Measurements from ENCODE around the gene HLA-DRB1.

HLA-DRB1 gene

DNA sequence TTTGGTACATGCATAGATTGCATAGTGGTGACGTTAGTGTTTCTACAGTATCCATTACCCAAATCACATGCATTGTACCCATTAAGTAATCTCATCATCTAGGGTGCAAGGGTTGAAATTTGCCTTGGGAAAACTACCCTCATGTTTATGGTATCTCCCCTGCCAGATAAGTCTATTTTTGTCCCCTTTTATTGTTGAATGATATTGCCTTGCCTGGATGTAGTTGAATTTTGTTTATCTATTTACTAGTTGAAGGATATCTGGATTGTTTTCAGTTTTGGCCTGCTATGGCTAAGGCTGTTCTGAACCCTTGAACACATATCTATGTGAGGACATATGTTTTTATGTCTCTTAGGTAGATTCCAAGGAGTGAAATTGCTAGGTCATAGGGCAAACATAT, 13.4 kb downstream of the HLA-DRB1 start:
- ATAC-seq (ENCODE audit: insufficient read depth, low read depth) (no peak), DNase-seq (no peak)
- Histone ChIP-seq H3K4me3 (ENCODE audit: low read depth in 1 of 2, low read length in 2 of 2) (no peak overlapping the region), H3K36me3 (ENCODE audit: insufficient read depth, low read length) (no peaks in the 10 kb centered on the region), H3K79me2 (ENCODE audit: insufficient read depth, low read length) (no peaks in the 10 kb centered on the region), H3K27ac (ENCODE audit: low read length) (no peak overlapping the region), H4K20me1 (ENCODE audit: insufficient read depth, low read length) (no peaks in the 10 kb centered on the region), H3K9ac (ENCODE audit: low read depth, low read length) (no peak overlapping the region), H3K27me3 (ENCODE audit: insufficient read depth, low read length, poor library complexity) (peaks cover 5% of the 10 kb centered on the region), H3K4me2 (ENCODE audit: insufficient read depth, low read length) (no peak overlapping the region), H3K9me3 (ENCODE audit: insufficient read depth, low read length, severe bottlenecking) (no peaks in the 10 kb centered on the region), H2AFZ (ENCODE audit: low read depth, low read length) (no peak overlapping the region), H3K4me1 (ENCODE audit: insufficient read depth, low read length) (no peaks in the 10 kb centered on the region)
- no peak for TF ChIP-seq EZH2 (IDR thresholded peaks at IDR 0.05; ENCODE audit: borderline replicate concordance, low read depth, low read length, severe bottlenecking)
- TF ChIP-seq, protein P1, sequence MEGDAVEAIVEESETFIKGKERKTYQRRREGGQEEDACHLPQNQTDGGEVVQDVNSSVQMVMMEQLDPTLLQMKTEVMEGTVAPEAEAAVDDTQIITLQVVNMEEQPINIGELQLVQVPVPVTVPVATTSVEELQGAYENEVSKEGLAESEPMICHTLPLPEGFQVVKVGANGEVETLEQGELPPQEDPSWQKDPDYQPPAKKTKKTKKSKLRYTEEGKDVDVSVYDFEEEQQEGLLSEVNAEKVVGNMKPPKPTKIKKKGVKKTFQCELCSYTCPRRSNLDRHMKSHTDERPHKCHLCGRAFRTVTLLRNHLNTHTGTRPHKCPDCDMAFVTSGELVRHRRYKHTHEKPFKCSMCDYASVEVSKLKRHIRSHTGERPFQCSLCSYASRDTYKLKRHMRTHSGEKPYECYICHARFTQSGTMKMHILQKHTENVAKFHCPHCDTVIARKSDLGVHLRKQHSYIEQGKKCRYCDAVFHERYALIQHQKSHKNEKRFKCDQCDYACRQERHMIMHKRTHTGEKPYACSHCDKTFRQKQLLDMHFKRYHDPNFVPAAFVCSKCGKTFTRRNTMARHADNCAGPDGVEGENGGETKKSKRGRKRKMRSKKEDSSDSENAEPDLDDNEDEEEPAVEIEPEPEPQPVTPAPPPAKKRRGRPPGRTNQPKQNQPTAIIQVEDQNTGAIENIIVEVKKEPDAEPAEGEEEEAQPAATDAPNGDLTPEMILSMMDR (IDR thresholded peaks at IDR 0.05; ENCODE audit: borderline replicate concordance, extremely low read depth, low read length, poor library complexity, severe bottlenecking), result no peak

DNA sequence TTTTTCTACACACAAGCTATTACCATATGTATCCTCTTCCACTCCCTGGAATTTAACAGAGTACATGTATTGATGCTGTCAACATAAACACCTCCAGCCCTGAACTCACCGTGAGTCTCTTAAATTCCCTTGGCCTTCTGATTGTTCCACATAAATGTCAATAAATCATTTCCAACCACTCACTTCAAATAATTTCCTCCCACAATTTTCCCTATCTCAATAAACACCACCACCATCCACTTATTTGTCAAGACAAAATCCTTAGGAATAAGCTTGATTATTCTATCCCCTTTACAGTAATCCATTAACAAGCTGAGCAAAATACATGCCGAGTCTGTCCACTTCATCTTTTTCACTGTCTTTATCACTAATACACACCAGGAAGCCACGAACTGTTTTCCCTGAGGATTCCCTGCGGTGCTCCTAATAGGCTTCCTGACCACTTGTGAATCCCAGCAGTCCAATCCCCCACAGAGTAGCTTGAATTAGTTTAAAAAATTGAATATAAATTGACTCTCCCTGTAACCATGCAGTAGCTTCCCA, 19.2 kb downstream of the HLA-DRB1 start:
- Histone ChIP-seq H3K9ac (ENCODE audit: low read depth, low read length) (no peak overlapping the region), H3K4me2 (ENCODE audit: insufficient read depth, low read length) (no peak overlapping the region), H3K27ac (ENCODE audit: low read length) (no peak overlapping the region), H3K9me3 (ENCODE audit: insufficient read depth, low read length, severe bottlenecking) (no peaks in the 10 kb centered on the region), H3K79me2 (ENCODE audit: insufficient read depth, low read length) (no peaks in the 10 kb centered on the region), H3K27me3 (ENCODE audit: insufficient read depth, low read length, poor library complexity) (peaks cover 3% of the 10 kb centered on the region), H3K36me3 (ENCODE audit: insufficient read depth, low read length) (no peaks in the 10 kb centered on the region), H3K4me1 (ENCODE audit: insufficient read depth, low read length) (no peaks in the 10 kb centered on the region), H3K4me3 (ENCODE audit: low read depth in 1 of 2, low read length in 2 of 2) (no peak overlapping the region), H2AFZ (ENCODE audit: low read depth, low read length) (no peak overlapping the region), H4K20me1 (ENCODE audit: insufficient read depth, low read length) (no peaks in the 10 kb centered on the region)
- DNase-seq (no peak), ATAC-seq (ENCODE audit: insufficient read depth, low read depth) (no peak)
- no peak for TF ChIP-seq EZH2 (IDR thresholded peaks at IDR 0.05; ENCODE audit: borderline replicate concordance, low read depth, low read length, severe bottlenecking)
- TF ChIP-seq, protein P1 (IDR thresholded peaks at IDR 0.05; ENCODE audit: borderline replicate concordance, extremely low read depth, low read length, poor library complexity, severe bottlenecking), result no peak

DNA sequence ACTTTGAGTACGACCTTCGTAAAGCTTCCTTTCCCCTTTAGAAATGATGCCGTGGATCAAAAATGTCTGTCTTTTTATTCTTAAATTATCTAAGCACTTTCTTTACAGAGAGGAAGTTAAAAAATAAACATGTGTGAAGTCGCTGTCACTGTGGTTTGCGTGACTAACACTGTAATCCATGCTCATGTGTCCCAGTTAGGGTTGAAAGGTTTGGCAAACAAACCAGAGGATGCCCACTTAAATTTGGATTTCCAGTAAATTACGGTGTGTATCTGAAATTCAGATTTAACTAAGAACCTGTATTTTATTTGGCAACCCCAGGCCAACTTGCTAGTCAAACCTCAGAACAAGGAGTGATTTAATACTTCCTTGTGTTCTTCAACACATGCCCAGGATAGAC, 21.1 kb downstream of the HLA-DRB1 start:
- H4K20me1 ChIP-seq (ENCODE audit: insufficient read depth, low read length), result no peaks in the 10 kb centered on the region
- no peak overlapping the region for H2AFZ ChIP-seq (ENCODE audit: low read depth, low read length)
- H3K79me2 ChIP-seq (ENCODE audit: insufficient read depth, low read length), result no peaks in the 10 kb centered on the region
- H3K27me3 ChIP-seq (ENCODE audit: insufficient read depth, low read length, poor library complexity), result no peaks in the 10 kb centered on the region
- no peaks in the 10 kb centered on the region for H3K9me3 ChIP-seq (ENCODE audit: insufficient read depth, low read length, severe bottlenecking)
- H3K27ac ChIP-seq (ENCODE audit: low read length), result no peak overlapping the region
- no peak for TF ChIP-seq EZH2 (IDR thresholded peaks at IDR 0.05; ENCODE audit: borderline replicate concordance, low read depth, low read length, severe bottlenecking)
- TF ChIP-seq, protein P1 (IDR thresholded peaks at IDR 0.05; ENCODE audit: borderline replicate concordance, extremely low read depth, low read length, poor library complexity, severe bottlenecking), result no peak
- H3K36me3 ChIP-seq (ENCODE audit: insufficient read depth, low read length), result no peaks in the 10 kb centered on the region
- no peak overlapping the region for H3K9ac ChIP-seq (ENCODE audit: low read depth, low read length)
- no peak overlapping the region for H3K4me3 ChIP-seq (ENCODE audit: low read depth in 1 of 2, low read length in 2 of 2)
- no peak for DNase-seq
- H3K4me1 ChIP-seq (ENCODE audit: insufficient read depth, low read length), result no peaks in the 10 kb centered on the region
- ATAC-seq (ENCODE audit: insufficient read depth, low read depth), result no peak
- no peak overlapping the region for H3K4me2 ChIP-seq (ENCODE audit: insufficient read depth, low read length)

DNA sequence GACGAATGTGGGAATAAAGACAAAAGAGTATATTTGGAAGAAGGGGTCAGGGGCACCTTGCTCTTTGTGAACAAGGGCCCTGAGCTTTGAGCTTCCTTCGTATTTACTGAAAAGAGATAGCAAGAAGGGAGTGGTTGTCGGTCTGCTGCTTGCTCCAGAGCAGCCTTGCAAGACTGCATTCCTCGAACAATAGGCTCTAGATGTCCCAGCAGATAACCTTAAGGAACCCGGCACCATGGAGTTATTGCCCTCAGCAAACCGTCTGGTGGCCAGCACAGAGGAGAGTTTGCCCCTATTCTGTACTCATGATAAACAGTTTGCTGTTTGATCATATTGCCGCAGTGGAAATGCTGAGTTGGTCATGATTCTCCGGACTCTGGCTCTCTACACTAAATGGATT, 22.7 kb downstream of the HLA-DRB1 start:
- TF ChIP-seq, protein P1 (IDR thresholded peaks at IDR 0.05; ENCODE audit: borderline replicate concordance, extremely low read depth, low read length, poor library complexity, severe bottlenecking), result no peak
- no peak for ATAC-seq (ENCODE audit: insufficient read depth, low read depth)

More for the DNA sequence above, 22.7 kb downstream of the HLA-DRB1 start:
- DNase-seq, result no peak
- Histone ChIP-seq H3K27me3 (ENCODE audit: insufficient read depth, low read length, poor library complexity) (no peaks in the 10 kb centered on the region), H2AFZ (ENCODE audit: low read depth, low read length) (no peak overlapping the region), H3K27ac (ENCODE audit: low read length) (no peak overlapping the region), H3K4me2 (ENCODE audit: insufficient read depth, low read length) (no peak overlapping the region), H3K4me1 (ENCODE audit: insufficient read depth, low read length) (no peaks in the 10 kb centered on the region), H3K9me3 (ENCODE audit: insufficient read depth, low read length, severe bottlenecking) (no peaks in the 10 kb centered on the region), H3K36me3 (ENCODE audit: insufficient read depth, low read length) (no peaks in the 10 kb centered on the region), H3K4me3 (ENCODE audit: low read depth in 1 of 2, low read length in 2 of 2) (no peak overlapping the region), H4K20me1 (ENCODE audit: insufficient read depth, low read length) (no peaks in the 10 kb centered on the region), H3K79me2 (ENCODE audit: insufficient read depth, low read length) (no peaks in the 10 kb centered on the region), H3K9ac (ENCODE audit: low read depth, low read length) (no peak overlapping the region)
